Heart left ventricle (tissue), 13 donors: ENCODE data around the gene VWC2.

ENCODE experiments used
- POLR2A ChIP-seq, 2 donors: fragments of 450-650 bp; IDR thresholded peaks; one replicate each; pipeline ENCODE4 v1.6.1; 2017; ENCODE audit warnings: antibody characterized with exemption in 2 of 2, mild to moderate bottlenecking in 2 of 2, moderate library complexity in 2 of 2
- TF ChIP-seq, protein P1 (sequence below), 12 donors: fragments of 200-600 bp; sonication (generic) in 4 of 12; IDR thresholded peaks; one replicate each; pipeline versions ENCODE4 v1.5.0 to v1.8.0; 2018 to 2022; ENCODE audit warnings: antibody characterized with exemption in 12 of 12, mild to moderate bottlenecking in 5 of 12
- donor health status: ischemic (EF 13 %, LVEDD 7.1; RV severe dilation, severe dysfunction).
- donor health status: DM: no; HTN: yes; CAD: no.
- donor health status: DM: no; HTN: no; CAD: no.
- donor health status: ischemic (EF 25% LVEDD 6.9; RV normal size, moderate dysfunction).
- donor health status: ischemic (EF 25% LVEDD 5.7; RV mildly dilated, moderate dysfunction).
- donor health status: ischemic (EF 35%, LVEDD 5.7; RV mildly dilated, moderate dysfunction).
- donor health status: nonischemic (EF 11% LVEDD 7.7; RV severe dilation, severe dysfunction).
- donor health status: DM: yes; HTN: yes; CAD: no.
- donor health status: PGD.
- donor health status: ischemic (EF 29% LVEDD 5.4; RV normal size, mild dysfunction).
- donor health status: nonischemic (EF 23%, LVEDD 6.1; RV moderate dilation, normal function).

DNA sequence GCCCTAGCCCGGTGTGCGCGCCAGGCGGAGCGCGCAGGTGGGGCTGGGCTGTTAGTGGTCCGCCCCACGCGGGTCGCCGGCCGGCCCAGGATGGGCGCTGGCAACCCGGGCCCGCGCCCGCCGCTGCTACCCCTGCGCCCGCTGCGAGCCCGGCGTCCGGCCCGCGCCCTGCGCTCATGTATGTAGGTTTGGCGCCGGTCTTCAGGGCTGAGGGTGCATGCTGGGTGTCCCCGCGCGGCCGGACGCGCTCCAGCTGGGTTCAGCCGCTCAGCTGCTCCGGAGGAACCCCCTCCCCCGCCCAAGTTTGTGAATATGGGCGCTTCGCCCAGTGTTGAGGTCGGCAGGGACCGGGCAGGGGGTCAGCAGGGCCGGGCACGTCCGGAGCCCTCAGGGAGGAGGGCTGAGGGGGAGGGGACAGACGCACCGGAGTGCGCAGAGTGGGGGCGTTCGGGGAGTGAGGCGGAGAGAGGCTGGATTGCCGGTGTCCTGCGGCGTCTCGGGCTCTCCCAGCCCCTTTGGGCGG is 559 bp downstream of the VWC2 start:
- TF ChIP-seq, protein P1, sequence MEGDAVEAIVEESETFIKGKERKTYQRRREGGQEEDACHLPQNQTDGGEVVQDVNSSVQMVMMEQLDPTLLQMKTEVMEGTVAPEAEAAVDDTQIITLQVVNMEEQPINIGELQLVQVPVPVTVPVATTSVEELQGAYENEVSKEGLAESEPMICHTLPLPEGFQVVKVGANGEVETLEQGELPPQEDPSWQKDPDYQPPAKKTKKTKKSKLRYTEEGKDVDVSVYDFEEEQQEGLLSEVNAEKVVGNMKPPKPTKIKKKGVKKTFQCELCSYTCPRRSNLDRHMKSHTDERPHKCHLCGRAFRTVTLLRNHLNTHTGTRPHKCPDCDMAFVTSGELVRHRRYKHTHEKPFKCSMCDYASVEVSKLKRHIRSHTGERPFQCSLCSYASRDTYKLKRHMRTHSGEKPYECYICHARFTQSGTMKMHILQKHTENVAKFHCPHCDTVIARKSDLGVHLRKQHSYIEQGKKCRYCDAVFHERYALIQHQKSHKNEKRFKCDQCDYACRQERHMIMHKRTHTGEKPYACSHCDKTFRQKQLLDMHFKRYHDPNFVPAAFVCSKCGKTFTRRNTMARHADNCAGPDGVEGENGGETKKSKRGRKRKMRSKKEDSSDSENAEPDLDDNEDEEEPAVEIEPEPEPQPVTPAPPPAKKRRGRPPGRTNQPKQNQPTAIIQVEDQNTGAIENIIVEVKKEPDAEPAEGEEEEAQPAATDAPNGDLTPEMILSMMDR (IDR thresholded peaks at IDR 0.05), result no peak
- no peak for TF ChIP-seq POLR2A (IDR thresholded peaks at IDR 0.05)
